KMS-11 (cell line): Measurements from ENCODE around the gene PLCH1.

ENCODE experiments used
- H2AFZ ChIP-seq: fragments of 200-600 bp; sonication (generic); 2 replicates; pipeline ENCODE4 v1.6.1; 2016; ENCODE audit warnings: antibody characterized with exemption, mixed run types, low read depth
- H3K27ac ChIP-seq: fragments of 200-600 bp; sonication (generic); 2 replicates; pipeline ENCODE4 v1.6.1; 2016; ENCODE audit warnings: mild to moderate bottlenecking, mixed run types
- H3K27me3 ChIP-seq: fragments of 200-600 bp; sonication (generic); 2 replicates; pipeline ENCODE4 v1.6.1; 2017; ENCODE audit warnings: mild to moderate bottlenecking, low read depth, mixed run types, moderate library complexity; ENCODE audit not compliant: insufficient read depth
- H3K36me3 ChIP-seq: fragments of 200-600 bp; sonication (generic); 2 replicates; pipeline ENCODE4 v1.6.1; 2017; ENCODE audit warnings: mild to moderate bottlenecking, mixed run types; ENCODE audit not compliant: insufficient read depth
- H3K4me1 ChIP-seq: fragments of 200-600 bp; sonication (generic); 2 replicates; pipeline ENCODE4 v1.6.1; 2016; ENCODE audit warnings: mild to moderate bottlenecking, low read depth, mixed run types; ENCODE audit not compliant: poor library complexity, severe bottlenecking
- H3K4me2 ChIP-seq: fragments of 200-600 bp; sonication (generic); 2 replicates; pipeline ENCODE4 v1.7.0; 2016; ENCODE audit warnings: mild to moderate bottlenecking, mixed run types
- H3K4me3 ChIP-seq: fragments of 200-600 bp; sonication (generic); IDR thresholded peaks from 2 replicates; pipeline ENCODE4 v1.6.1; 2017; ENCODE audit warnings: low read depth, low read length, mixed read lengths; ENCODE audit not compliant: insufficient read depth
- H3K79me2 ChIP-seq: fragments of 200-600 bp; sonication (generic); 2 replicates; pipeline ENCODE4 v1.6.1; 2016; ENCODE audit warnings: low read depth, mixed run types; ENCODE audit not compliant: insufficient read depth
- H3K9ac ChIP-seq: fragments of 200-600 bp; sonication (generic); 2 replicates; pipeline ENCODE4 v1.6.1; 2016; ENCODE audit warnings: mild to moderate bottlenecking, mixed run types
- H4K20me1 ChIP-seq: fragments of 200-600 bp; sonication (generic); 2 replicates; pipeline ENCODE4 v1.6.1; 2016; ENCODE audit warnings: mild to moderate bottlenecking, mixed run types; ENCODE audit not compliant: insufficient read depth
- TF ChIP-seq, protein P1 (sequence below): fragments of 200-600 bp; sonication (generic); conservative IDR thresholded peaks from 2 replicates; pipeline ENCODE4 v1.6.1; 2017; ENCODE audit warnings: low read depth, mild to moderate bottlenecking, antibody characterized with exemption, low read length, moderate library complexity, mixed read lengths

PLCH1 gene

DNA sequence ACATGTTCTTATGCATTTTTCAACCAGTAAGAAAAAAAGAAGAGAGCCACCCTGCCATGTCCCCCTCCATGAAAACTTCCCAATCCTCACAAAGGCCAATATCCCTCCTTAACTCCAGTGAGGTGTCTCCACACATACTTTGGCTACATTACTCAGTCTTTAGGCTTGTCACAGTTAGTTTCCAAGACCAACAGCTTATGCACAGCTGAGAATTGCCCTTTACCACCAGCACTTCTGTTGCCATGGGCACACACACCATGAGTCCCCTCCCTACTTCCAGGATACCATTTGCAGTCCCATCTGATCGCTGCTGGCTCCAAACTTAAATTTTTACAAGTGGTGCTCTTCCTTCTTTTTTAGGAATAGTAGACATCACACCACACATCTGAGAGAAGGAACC lies 301.1 kb downstream of the PLCH1 start:
- TF ChIP-seq, protein P1, sequence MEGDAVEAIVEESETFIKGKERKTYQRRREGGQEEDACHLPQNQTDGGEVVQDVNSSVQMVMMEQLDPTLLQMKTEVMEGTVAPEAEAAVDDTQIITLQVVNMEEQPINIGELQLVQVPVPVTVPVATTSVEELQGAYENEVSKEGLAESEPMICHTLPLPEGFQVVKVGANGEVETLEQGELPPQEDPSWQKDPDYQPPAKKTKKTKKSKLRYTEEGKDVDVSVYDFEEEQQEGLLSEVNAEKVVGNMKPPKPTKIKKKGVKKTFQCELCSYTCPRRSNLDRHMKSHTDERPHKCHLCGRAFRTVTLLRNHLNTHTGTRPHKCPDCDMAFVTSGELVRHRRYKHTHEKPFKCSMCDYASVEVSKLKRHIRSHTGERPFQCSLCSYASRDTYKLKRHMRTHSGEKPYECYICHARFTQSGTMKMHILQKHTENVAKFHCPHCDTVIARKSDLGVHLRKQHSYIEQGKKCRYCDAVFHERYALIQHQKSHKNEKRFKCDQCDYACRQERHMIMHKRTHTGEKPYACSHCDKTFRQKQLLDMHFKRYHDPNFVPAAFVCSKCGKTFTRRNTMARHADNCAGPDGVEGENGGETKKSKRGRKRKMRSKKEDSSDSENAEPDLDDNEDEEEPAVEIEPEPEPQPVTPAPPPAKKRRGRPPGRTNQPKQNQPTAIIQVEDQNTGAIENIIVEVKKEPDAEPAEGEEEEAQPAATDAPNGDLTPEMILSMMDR = no peak
- Histone ChIP-seq H2AFZ (no peak overlapping the region), H3K36me3 (no peaks in the 10 kb centered on the region), H3K4me1 (no peaks in the 10 kb centered on the region), H4K20me1 (no peaks in the 10 kb centered on the region), H3K27ac (no peak overlapping the region), H3K4me2 (no peak overlapping the region), H3K79me2 (no peaks in the 10 kb centered on the region), H3K4me3 (no peak overlapping the region), H3K9ac (no peak overlapping the region), H3K27me3 (no peaks in the 10 kb centered on the region)

DNA sequence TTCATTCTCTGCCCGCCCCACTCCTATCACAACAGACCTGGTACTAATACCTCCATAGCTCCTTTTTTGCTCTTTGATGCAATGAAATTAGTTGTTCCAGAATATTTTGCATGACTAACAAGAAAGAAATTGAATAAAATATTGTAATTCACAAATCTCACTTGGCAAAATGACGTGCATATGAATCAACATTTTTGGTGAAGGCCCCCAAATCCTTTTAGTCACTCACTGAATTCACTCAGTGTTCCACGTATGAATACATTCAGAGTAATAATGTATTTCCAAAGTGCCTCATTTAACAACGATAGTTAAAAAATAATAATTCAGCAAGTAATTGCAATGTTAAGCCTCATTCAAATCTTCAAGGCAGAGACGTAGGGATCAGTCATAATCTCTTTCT lies 302.8 kb downstream of the PLCH1 start:
- H3K9ac ChIP-seq = no peak overlapping the region
- no peaks in the 10 kb centered on the region for H3K79me2 ChIP-seq
- TF ChIP-seq, protein P1 = no peak
- no peaks in the 10 kb centered on the region for H3K27me3 ChIP-seq
- H4K20me1 ChIP-seq = no peaks in the 10 kb centered on the region
- no peak overlapping the region for H3K4me3 ChIP-seq
- no peak overlapping the region for H2AFZ ChIP-seq
- no peaks in the 10 kb centered on the region for H3K36me3 ChIP-seq
- no peak overlapping the region for H3K27ac ChIP-seq
- H3K4me1 ChIP-seq = no peaks in the 10 kb centered on the region
- H3K4me2 ChIP-seq = no peak overlapping the region

DNA sequence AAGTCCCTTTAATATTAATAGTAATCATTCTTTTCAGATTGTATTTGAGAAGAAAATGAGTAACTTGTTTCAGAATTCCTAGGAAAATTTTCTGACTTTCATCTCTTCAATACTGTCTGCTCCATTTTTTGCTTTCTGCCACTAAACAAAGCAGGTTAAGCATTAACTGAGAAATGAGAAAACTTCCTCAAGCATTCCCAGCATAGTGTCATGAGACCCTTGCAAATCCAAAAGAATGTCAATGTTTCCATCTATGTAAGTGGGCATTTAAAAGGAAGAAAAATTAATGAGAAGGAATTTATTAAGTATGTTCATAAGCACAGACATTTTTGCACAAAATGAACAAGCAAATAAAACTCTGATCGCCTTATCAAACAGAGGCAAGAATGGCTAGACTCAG lies 303.4 kb downstream of the PLCH1 start:
- no peak overlapping the region for H3K9ac ChIP-seq
- no peaks in the 10 kb centered on the region for H4K20me1 ChIP-seq
- H3K27ac ChIP-seq = no peak overlapping the region
- H3K4me1 ChIP-seq = no peaks in the 10 kb centered on the region
- no peak overlapping the region for H3K4me3 ChIP-seq
- H3K27me3 ChIP-seq = no peaks in the 10 kb centered on the region
- H2AFZ ChIP-seq = no peak overlapping the region
- H3K4me2 ChIP-seq = no peak overlapping the region
- TF ChIP-seq, protein P1 = no peak
- H3K79me2 ChIP-seq = no peaks in the 10 kb centered on the region
- no peaks in the 10 kb centered on the region for H3K36me3 ChIP-seq

DNA sequence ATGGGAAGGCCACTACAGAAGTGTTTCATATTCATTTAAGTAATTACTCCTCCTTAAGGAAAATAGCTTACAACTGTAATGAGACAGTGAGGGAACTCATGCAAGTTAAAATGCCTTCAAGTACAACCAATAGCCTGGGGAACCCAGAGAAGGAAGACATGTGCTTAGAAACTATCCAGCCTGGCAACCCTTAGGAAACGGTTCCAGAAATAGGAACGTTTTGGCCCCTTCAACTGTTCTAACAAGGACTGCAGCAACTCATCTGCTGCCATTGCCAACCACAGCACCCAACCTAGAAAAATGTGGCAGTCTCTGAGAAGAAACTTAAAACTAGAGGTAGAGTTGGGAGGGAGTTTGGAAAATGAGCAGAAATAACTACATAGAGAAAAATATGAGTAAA lies 303.8 kb downstream of the PLCH1 start:
- Histone ChIP-seq H2AFZ (no peak overlapping the region), H3K4me1 (no peaks in the 10 kb centered on the region), H3K79me2 (no peaks in the 10 kb centered on the region), H3K27ac (no peak overlapping the region), H3K27me3 (no peaks in the 10 kb centered on the region), H3K4me3 (no peak overlapping the region), H3K36me3 (no peaks in the 10 kb centered on the region), H3K9ac (no peak overlapping the region), H3K4me2 (no peak overlapping the region), H4K20me1 (no peaks in the 10 kb centered on the region)
- TF ChIP-seq, protein P1 = no peak

DNA sequence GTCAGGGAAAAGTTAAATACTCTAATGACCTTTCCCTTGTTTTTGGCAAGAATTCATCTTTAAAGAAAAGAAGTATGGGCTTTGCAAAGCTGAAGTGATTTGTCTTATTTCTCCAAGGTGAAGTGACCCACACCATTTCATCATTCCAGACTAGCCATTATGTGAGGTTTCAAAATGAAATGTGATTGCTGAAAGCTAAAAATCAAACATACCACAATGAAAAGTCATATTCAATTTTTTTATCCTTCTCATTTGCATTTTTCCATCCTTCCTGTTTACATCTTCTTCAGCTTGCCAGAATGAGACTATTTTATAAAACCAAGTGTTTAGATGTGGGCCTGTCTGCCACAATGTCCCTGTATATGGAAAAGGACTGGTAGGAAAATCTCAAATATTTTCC lies 309.1 kb downstream of the PLCH1 start:
- Histone ChIP-seq H3K27me3 (no peaks in the 10 kb centered on the region), H3K36me3 (no peaks in the 10 kb centered on the region), H3K27ac (no peak overlapping the region), H3K4me2 (no peak overlapping the region), H3K79me2 (no peaks in the 10 kb centered on the region), H2AFZ (no peak overlapping the region), H4K20me1 (no peaks in the 10 kb centered on the region), H3K4me3 (no peak overlapping the region), H3K9ac (no peak overlapping the region), H3K4me1 (no peaks in the 10 kb centered on the region)
- TF ChIP-seq, protein P1 = no peak
